Activated CD8-positive, alpha-beta memory T cell treated with anti-CD3 and anti-CD28 coated beads for 1 hour (primary cell): ENCODE measurements around the gene DNAJC11.

Source experiments
- DNase-seq, 2 donors: peaks; one replicate each; pipeline ENCODE4 v3.0.0-alpha.2; 2020; ENCODE audit warnings: low read depth in 1 of 2; ENCODE audit errors: extremely low read depth in 1 of 2

The DNAJC11 gene

GRCh38 chr1:6627031-6627430 lies 74.6 kb downstream of the DNAJC11 start:
- DNase-seq, result no peak

- no peak for DNase-seq
These were observed 75.9 kb downstream of the DNAJC11 start for GRCh38 chr1:6625584-6626149.

- peak; percentile 84 to 89 for DNase-seq
These were observed 76.7 kb downstream of the DNAJC11 start, which contains the start of gene THAP3 for GRCh38 chr1:6624710-6625583. Gene THAP3, plus strand, starts transcription at chr1:6624868. Its CDS starts 351 bp downstream, at chr1:6625219.

- DNase-seq, result no peak
These were observed 78.2 kb downstream of the DNAJC11 start for GRCh38 chr1:6623269-6623965.

- no peak for DNase-seq
These were observed 79.0 kb downstream of the DNAJC11 start for GRCh38 chr1:6622396-6623152.

- DNase-seq, result no peak
These were observed 79.9 kb downstream of the DNAJC11 start for GRCh38 chr1:6621429-6622391.

GRCh38 chr1:6619045-6619444 lies 82.6 kb downstream of the DNAJC11 start:
- no peak for DNase-seq

GRCh38 chr1:6614929-6615785 lies 86.5 kb downstream of the DNAJC11 start:
- DNase-seq, result no peak

- peak in 1 of 2 donors; percentile 38 for DNase-seq
These were observed 87.3 kb downstream of the DNAJC11 start for GRCh38 chr1:6614019-6614928.

GRCh38 chr1:6613361-6614018 lies 88.1 kb downstream of the DNAJC11 start, which contains the start of gene PHF13:
Gene PHF13, plus strand, starts transcription at chr1:6613731. Its CDS starts 336 bp downstream, at chr1:6614067.
- peak; percentile 98 to 99 for DNase-seq

- DNase-seq, result no peak
These were observed 88.8 kb downstream of the DNAJC11 start for GRCh38 chr1:6612641-6613360.

- no peak for DNase-seq
These were observed 97.6 kb downstream of the DNAJC11 start for GRCh38 chr1:6603915-6604558.

- DNase-seq, result no peak
These were observed 98.2 kb downstream of the DNAJC11 start for GRCh38 chr1:6603238-6603914.

- peak; percentile 58 to 80 for DNase-seq
These were observed 98.9 kb downstream of the DNAJC11 start, which contains the start of gene KLHL21 for GRCh38 chr1:6602669-6603237. Gene KLHL21, minus strand, starts transcription at chr1:6602869. Its CDS starts 52 bp downstream, at chr1:6602817.
